HG02938 (cell line): Measurements from ENCODE around the gene SWAP70.
A peak's percentile ranks its signal among the peaks of the same experiment; 100 is the strongest.

ENCODE experiments used
- ATAC-seq: cut with Tn5 transposase; IDR thresholded peaks from one replicate; pipeline ENCODE4 v1.9.1; 2021; ENCODE audit warnings: mild to moderate bottlenecking, moderate library complexity; ENCODE audit not compliant: unreplicated experiment

SWAP70 gene

GRCh38 chr11:9747828-9748227 lies 84.0 kb downstream of the SWAP70 start:
- no peak for ATAC-seq

GRCh38 chr11:9748361-9748970 lies 84.6 kb downstream of the SWAP70 start:
- ATAC-seq, result peak; percentile 57

GRCh38 chr11:9750551-9750950 lies 86.7 kb downstream of the SWAP70 start:
- no peak for ATAC-seq

DNA sequence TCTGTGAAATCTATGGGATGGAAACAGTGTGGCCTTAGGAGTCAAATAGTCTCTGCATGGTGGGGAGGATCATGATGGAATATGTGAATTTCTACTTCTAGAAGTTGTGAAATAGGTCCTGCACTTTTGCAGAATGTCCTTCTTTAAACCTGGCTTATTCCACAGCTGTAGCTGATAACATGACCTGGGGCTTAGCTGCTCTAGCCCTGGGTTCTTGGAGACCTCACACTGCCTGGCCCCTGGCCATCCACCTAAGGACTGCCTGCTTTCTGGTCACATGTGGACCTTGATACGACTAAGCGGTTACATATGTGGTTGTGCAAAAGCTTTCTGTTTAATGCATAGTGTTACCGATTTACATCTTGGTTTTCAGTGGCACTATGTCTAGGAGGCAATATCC lies 88.2 kb downstream of the SWAP70 start:
- no peak for ATAC-seq

- no peak for ATAC-seq
Observed at GRCh38 chr11:9753021-9753420, 89.1 kb downstream of the SWAP70 start.

DNA sequence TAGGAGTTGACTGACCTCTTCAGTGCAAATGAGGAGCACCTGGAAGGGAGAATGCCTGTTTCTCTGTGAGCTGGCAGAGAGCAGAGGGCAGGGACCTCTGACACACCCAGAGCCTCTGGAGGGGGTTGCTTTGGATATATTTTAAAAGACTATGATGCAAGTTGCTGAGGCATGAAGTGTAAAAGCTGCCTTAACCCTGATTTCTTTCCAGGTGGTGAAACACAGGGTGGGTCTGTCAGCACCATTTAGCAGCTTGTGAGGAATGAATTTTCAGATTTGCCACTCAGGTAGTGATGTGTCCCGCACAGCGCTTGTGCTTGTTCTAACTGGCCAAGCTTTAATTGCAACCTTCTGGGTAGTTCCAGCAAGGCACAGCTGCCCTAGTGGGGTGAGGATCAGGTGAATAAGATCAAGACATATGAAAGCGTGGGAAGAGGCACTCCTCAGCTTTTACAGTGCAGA lies 90.2 kb downstream of the SWAP70 start:
- no peak for ATAC-seq

GRCh38 chr11:9755561-9756185 lies 91.8 kb downstream of the SWAP70 start:
- no peak for ATAC-seq

- ATAC-seq, result no peak
Observed at GRCh38 chr11:9756461-9756860, 92.6 kb downstream of the SWAP70 start.

GRCh38 chr11:9756878-9757277 lies 93.0 kb downstream of the SWAP70 start:
- ATAC-seq, result no peak

DNA sequence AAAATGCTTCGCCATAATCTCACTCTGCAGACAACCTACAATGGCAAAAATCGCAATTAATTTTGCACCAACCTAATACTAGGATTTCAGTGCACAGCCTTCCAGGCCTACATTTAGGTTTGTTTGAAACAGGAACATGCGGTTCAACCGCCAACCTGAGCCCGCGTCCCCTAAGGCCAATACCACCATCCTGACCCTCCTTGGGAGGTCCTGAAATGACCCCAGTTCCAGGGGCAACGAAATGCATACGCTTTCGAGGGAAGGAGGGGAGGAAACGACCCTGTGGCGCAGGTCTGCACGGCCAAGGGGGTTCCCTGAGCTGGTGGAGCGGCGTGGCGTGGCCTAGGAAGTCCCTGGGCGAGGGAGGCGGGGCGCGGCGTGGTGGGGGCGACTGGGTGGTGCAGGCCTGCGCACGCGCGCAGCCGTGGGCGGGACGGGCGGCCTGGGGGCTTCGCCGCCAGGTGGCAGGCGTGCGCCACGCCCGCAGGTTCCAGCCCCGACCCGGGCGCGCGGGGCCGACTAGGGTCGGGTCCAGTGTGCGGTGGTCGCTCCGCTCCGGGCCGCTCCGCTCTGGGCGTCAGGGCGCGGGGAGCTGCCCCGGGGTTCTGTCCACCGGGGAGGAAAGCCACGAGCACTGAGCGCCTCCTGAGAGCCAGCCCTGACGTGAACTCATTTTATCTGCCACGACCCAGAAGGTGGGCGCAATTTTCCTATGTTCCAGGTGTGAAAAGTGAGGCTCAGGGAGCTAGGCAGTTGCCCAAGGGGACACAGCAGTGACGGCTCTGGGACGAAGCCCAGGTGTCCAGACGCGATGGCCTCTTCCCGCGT lies 94.1 kb downstream of the SWAP70 start:
- peak; percentile 41 for ATAC-seq

DNA sequence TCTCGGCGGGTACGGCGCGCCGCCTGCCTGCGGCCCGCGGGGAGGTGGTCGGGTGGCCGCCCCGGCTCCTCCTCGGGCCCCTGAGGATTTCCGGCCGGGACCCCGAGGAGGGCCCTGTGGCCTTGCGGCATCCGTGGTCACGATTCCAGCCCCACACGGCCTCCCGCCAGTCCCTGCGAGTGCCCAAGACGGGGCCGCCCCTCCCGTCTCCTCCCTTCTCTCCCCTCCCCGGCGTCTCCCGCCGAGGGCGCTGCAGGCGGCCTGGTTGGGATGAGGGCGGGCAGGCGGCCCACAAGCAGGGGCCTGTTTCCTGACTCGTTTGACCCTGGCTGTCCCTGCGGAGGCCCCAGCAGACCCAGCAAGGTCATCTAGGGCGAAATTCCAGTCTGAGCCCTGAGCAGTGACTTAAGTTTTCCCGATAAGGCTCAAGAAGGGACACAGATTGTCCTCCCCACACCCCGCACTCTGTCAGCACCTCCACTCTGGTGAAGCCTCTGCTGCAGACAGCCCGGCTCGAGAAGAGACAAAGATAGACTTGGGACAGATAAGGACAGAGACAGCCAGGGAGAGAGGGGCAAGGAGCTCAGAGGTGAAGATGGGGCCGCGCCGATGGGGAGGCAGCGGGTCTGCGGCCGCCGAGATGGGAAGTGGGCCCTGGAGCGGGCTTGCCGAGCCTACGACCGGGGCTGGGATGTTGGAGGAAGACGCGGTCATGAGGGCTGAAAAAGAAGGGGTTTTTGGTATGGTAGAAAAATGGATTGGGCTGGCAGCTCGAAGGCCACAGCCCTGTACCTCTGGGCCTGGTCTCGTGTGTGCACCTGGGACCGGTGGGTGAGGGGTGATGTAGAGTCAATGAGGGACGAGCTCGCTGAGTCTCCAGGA lies 95.0 kb downstream of the SWAP70 start:
- ATAC-seq, result peak; percentile 10

DNA sequence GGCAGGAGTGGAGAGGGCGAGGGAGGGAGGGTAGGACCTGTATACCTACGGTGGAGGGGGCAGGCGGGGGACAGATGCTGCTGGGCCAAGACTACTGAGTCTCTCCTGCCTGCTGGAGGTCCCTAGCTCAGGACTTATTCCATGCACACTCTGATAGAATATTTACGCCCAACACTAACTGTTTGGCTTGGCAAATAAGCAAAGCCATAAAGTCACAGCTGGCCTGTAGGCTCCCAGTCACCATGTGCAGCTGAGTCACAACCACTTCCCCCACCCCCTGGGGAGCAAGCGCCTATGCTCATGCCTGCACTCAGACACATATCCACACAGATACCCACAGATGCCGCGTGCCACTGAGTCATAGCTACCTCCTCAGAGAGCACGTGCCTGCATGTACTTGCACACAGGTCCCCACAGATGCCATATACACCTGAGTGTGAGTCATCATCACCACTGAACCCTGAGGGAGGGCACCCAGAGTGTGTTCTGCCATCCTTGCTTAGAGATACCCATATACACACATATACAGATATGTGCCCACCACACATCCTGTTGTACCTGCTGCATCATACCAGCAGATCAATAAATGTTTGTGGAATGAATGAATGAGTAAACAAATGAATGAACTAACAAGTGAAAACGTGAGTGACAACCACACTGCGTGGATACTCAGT lies 95.8 kb downstream of the SWAP70 start:
- peak; percentile 38 for ATAC-seq

GRCh38 chr11:9760193-9760575 lies 96.3 kb downstream of the SWAP70 start:
- ATAC-seq, result no peak

- no peak for ATAC-seq
Observed at GRCh38 chr11:9761441-9761945, 97.6 kb downstream of the SWAP70 start.

DNA sequence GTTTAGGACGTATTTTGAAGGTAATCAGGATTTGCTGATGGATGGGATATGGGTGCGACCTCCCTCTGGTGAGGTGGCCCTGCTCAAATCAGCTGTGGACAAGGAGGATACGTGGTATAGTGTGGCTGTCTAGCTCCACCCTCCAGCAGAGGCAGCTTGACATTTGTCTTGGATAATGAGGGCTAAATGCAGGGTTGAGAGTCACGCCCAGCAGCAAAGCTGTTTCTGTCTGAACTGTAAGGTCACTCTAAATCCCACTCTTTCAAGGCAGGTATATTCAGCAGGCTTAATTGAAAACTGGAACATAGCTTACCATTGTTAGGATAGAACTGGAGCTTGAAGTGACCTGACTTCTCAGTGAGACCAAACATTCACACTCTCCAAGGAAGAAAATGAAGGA lies 98.7 kb downstream of the SWAP70 start:
- ATAC-seq, result no peak

- no peak for ATAC-seq
Observed at GRCh38 chr11:9763301-9763700, 99.4 kb downstream of the SWAP70 start.

DNA sequence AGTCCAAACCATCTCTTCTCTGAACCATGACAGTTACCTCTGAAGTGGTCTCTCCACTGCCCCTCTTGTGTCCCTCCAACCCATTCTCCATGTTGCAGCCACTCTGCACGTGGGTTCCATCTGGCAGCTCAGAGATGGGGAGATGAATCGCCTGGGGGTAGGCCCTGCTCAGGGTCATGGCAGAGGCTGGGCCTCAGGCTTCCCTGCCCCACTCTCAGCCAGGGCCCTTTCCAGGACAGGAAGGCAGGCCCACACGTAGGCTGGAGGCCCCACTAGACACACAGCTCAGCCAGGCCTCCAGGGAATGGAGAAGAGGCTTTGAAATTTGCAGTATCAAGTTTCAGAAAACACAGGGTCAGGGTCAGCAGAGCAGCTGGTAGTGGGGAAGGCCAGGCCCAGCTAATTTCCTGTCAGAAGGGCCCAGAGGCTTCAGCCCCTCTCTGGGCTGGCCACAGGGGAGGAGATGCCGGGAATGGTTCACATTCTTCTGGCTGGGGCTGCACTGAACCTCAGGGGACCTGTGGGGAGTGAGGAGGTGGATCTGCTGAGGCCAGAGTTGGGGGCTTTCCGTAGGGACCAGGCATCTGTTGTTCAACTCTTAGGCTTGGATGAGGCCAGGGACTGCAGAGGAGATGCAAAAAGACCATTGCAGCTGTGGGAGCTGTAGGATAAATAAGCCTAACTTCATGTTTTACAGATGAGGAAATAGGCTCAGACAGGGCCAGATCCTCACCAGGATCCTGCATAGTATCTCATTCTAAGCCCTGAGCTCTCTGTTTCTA lies 101.6 kb downstream of the SWAP70 start:
- no peak for ATAC-seq

GRCh38 chr11:9769621-9770020 lies 105.7 kb downstream of the SWAP70 start:
- no peak for ATAC-seq

DNA sequence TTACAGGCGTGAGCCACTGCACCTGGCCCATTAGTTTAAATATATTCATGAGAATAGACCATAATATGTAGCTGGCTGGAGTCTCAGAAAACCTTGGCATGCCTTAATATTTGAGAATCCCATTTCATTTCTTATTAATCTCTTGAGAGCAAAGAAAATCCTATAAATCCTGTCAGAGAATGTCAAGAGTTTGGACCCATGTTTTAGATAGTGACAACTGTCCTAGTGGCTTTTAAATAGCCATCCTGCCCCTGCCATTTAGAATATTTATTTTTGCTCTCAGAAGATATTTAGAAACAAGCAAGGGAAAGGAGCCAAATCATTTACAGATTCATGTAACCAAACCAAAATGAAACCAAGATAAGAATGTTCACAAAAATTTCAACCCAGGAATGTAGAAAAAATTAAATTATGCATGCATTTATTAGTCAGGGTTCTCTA lies 107.2 kb downstream of the SWAP70 start:
- ATAC-seq, result no peak
